Gastroesophageal sphincter (tissue), 4 donors: Measurements from ENCODE around the gene BST1. TPM values are rescaled to one million over a fixed set of nuclear protein-coding genes. Genes with fewer than 3 reads are reported as not detected.

Experiments used
- ATAC-seq: fragments of 150-250 bp; one replicate; pipeline ENCODE4 v1.9.1; 2016; ENCODE audit warnings: mild to moderate bottlenecking, moderate library complexity
- H3K27ac ChIP-seq, 4 donors: fragments of 200-600 bp; sonication (generic) in 3 of 4; 1 replicate in 3 of 4; 2 replicates in 1 of 4; pipeline ENCODE4 v1.5.1; 2016 to 2019
- H3K27me3 ChIP-seq: fragments of 200-600 bp; sonication (generic); one replicate; pipeline ENCODE4 v1.5.1; 2019
- H3K36me3 ChIP-seq, 2 donors: fragments of 200-600 bp; sonication (generic); one replicate each; pipeline ENCODE4 v1.5.1; 2019; ENCODE audit warnings: control low read depth in 1 of 2
- H3K4me1 ChIP-seq, 3 donors: fragments of 200-600 bp; sonication (generic); 1 replicate in 2 of 3; 2 replicates in 1 of 3; pipeline ENCODE4 v1.5.1; 2016 to 2019; ENCODE audit warnings: control low read depth in 2 of 3
- H3K4me3 ChIP-seq, 2 donors: fragments of 200-600 bp; sonication (generic); one replicate each; pipeline ENCODE4 v1.5.1; 2019; ENCODE audit warnings: mild to moderate bottlenecking in 1 of 2, moderate library complexity in 1 of 2
- H3K9me3 ChIP-seq, 3 donors: fragments of 200-600 bp; sonication (generic); one replicate each; pipeline ENCODE4 v1.5.1; 2017 to 2019; ENCODE audit warnings: control low read depth in 2 of 3
- EP300 ChIP-seq: sonication (generic); formaldehyde crosslinking; IDR thresholded peaks from one replicate; pipeline ENCODE4 v1.6.1; 2017; ENCODE audit warnings: antibody characterized with exemption, mild to moderate bottlenecking
- POLR2A ChIP-seq, 2 donors: fragments of 450-650 bp; IDR thresholded peaks; one replicate each; pipeline ENCODE4 v1.6.1; 2017; ENCODE audit warnings: antibody characterized with exemption in 2 of 2, mild to moderate bottlenecking in 2 of 2, moderate library complexity in 1 of 2
- POLR2AphosphoS5 ChIP-seq: sonication (generic); formaldehyde crosslinking; IDR thresholded peaks from one replicate; pipeline ENCODE4 v1.6.1; 2017; ENCODE audit warnings: antibody characterized with exemption
- WGBS, 2 donors: methylation state at CpG; one replicate each; pipeline ENCODE4 v1.1.5; 2018; ENCODE audit warnings: low coverage in 1 of 2; 5-methylcytosine and 5-hydroxymethylcytosine counted together
- total RNA-seq, 4 donors: library from RNA; depleted of rRNA; stranded (reverse); fragments of >200 nt; gene quantifications; one replicate each; pipeline ENCODE4 v1.1.0, GENCODE V29; 2016
- TF ChIP-seq, protein P1 (sequence below), 4 experiments: fragments of 200-600 bp in 2 of 4; fragments of 450-650 bp in 2 of 4; sonication (generic) in 1 of 4; IDR thresholded peaks; one replicate each; pipeline ENCODE4 v1.5.1; 2017 to 2019; ENCODE audit warnings: antibody characterized with exemption in 4 of 4, mild to moderate bottlenecking in 2 of 4, moderate library complexity in 2 of 4

Gene BST1
- total RNA-seq, 4 donors from 2014 or later = 0.62 to 9.3 (median 3.3) TPM

DNA sequence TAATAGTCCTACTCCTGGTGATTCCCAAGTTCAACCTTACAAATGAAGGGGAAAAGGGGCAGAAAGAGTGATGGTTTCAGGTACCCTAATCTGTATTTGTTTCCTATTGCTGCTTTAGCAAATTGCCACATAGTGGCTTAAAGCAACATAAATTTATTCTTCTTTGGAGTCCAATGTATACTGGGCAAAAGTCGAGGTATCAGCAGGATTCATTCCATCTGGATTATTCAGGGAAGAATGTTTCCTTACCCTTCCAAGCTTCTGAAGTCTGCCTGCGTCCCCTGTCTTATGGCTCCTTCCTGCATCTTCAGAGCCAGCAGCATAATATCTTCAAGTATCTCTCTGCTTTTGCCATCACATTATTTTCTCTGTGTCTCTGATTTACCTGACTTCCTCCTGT is 10.3 kb upstream of the BST1 start:
- Histone ChIP-seq H3K4me3 (no peak overlapping the region), H3K36me3 (peaks cover 0 to 17% of the 10 kb centered on the region in 2 donors), H3K27me3 (no peaks in the 10 kb centered on the region), H3K9me3 (no peaks in the 10 kb centered on the region), H3K4me1 (peaks cover 0 to 4% (median 0%) of the 10 kb centered on the region in 3 donors), H3K27ac (no peak overlapping the region)
- 84 to 94% methylated on average over 2 of the region's 2 CpGs for WGBS, 2 donors
- ATAC-seq = no peak
- TF ChIP-seq POLR2AphosphoS5 = no peak
- TF ChIP-seq POLR2A (IDR thresholded peaks at IDR 0.05) = no peak
- no peak for TF ChIP-seq EP300
- TF ChIP-seq, protein P1, sequence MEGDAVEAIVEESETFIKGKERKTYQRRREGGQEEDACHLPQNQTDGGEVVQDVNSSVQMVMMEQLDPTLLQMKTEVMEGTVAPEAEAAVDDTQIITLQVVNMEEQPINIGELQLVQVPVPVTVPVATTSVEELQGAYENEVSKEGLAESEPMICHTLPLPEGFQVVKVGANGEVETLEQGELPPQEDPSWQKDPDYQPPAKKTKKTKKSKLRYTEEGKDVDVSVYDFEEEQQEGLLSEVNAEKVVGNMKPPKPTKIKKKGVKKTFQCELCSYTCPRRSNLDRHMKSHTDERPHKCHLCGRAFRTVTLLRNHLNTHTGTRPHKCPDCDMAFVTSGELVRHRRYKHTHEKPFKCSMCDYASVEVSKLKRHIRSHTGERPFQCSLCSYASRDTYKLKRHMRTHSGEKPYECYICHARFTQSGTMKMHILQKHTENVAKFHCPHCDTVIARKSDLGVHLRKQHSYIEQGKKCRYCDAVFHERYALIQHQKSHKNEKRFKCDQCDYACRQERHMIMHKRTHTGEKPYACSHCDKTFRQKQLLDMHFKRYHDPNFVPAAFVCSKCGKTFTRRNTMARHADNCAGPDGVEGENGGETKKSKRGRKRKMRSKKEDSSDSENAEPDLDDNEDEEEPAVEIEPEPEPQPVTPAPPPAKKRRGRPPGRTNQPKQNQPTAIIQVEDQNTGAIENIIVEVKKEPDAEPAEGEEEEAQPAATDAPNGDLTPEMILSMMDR (IDR thresholded peaks at IDR 0.05) = no peak

DNA sequence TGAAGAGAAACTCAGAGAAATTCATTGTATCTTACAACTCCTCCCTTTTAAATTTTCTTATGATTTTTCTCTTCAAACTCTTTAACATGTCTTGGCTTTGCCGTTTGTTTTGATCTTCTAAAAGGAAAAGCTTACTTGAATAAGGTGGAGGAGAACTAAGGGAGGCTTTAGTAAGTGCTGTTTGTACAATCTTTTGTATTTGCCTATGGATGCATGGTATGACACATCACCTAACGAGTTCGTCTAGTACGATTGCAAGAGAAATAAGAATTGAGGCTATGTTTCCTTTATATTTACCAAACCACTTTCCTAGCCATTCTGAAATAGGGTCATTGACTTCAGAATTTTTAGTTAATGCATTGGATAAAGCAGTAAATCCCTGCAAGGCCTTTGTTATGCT is 8.4 kb upstream of the BST1 start:
- TF ChIP-seq POLR2AphosphoS5 (no peak), EP300 (no peak), POLR2A (IDR thresholded peaks at IDR 0.05) (no peak)
- TF ChIP-seq, protein P1 (IDR thresholded peaks at IDR 0.05) = no peak

GRCh38 chr4:15695240-15695699 is 7.6 kb upstream of the BST1 start:
- H3K36me3 ChIP-seq = no peaks in the 10 kb centered on the region
- no peak overlapping the region for H3K27ac ChIP-seq
- 40% methylated on average over 1 of the region's 10 CpGs; no CpG with 5 or more reads in 1 of the 2 donors for WGBS, 2 donors
- H3K4me1 ChIP-seq = peaks cover 0 to 4% (median 0%) of the 10 kb centered on the region in 3 donors
- TF ChIP-seq POLR2AphosphoS5 = no peak
- TF ChIP-seq, protein P1 (IDR thresholded peaks at IDR 0.05) = no peak
- no peaks in the 10 kb centered on the region for H3K9me3 ChIP-seq
- no peak for ATAC-seq
- H3K4me3 ChIP-seq = no peak overlapping the region
- no peaks in the 10 kb centered on the region for H3K27me3 ChIP-seq

More for the DNA sequence above, 8.4 kb upstream of the BST1 start:
- no peaks in the 10 kb centered on the region for H3K27me3 ChIP-seq
- peaks cover 0 to 4% (median 0%) of the 10 kb centered on the region in 3 donors for H3K4me1 ChIP-seq
- no peak overlapping the region for H3K4me3 ChIP-seq
- no peak for ATAC-seq
- H3K27ac ChIP-seq = no peak overlapping the region
- WGBS, 2 donors = 93 to 95% methylated on average over 4 of the region's 4 CpGs
- peaks cover 0 to 2% of the 10 kb centered on the region in 2 donors for H3K36me3 ChIP-seq
- no peaks in the 10 kb centered on the region for H3K9me3 ChIP-seq

- ATAC-seq = no peak
- whole genome bisulfite sequencing, 2 donors = 72% methylated on average over 3 of the region's 3 CpGs; no CpG with 5 or more reads in 1 of the 2 donors
- H3K9me3 ChIP-seq = no peaks in the 10 kb centered on the region
These were observed 7.1 kb upstream of the BST1 start for GRCh38 chr4:15695729-15696128.

DNA sequence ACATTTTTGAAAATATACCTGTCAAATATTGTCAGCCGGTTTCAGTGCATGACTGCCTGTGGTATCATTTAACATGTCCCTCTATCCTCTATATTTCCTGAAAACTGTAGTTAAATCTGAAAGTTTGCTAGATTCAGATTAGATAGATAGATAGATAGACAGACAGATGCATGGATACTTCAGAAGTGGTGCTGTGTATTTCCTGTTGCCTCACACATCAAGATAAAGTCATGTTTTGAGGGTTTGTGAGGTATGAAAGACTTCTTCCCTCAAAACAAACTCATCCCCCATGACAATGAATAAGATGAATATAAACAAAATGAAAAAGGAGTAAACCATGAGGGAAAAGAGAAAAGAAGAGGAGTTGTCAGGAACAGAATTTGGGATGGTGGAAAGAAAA is 6.0 kb upstream of the BST1 start:
- TF ChIP-seq EP300 = no peak
- no peak for TF ChIP-seq POLR2A (IDR thresholded peaks at IDR 0.05)
- no peak for TF ChIP-seq POLR2AphosphoS5
- TF ChIP-seq, protein P1 (IDR thresholded peaks at IDR 0.05) = no peak
- 100% methylated on average over 1 of the region's 1 CpG for WGBS, 2 donors

More at GRCh38 chr4:15695729-15696128, 7.1 kb upstream of the BST1 start:
- Histone ChIP-seq H3K36me3 (no peaks in the 10 kb centered on the region), H3K4me1 (peaks cover 0 to under 1% (median 0%) of the 10 kb centered on the region in 3 donors), H3K4me3 (no peak overlapping the region), H3K27ac (no peak overlapping the region), H3K27me3 (no peaks in the 10 kb centered on the region)
- no peak for TF ChIP-seq POLR2A (IDR thresholded peaks at IDR 0.05)
- TF ChIP-seq POLR2AphosphoS5 = no peak
- TF ChIP-seq, protein P1 (IDR thresholded peaks at IDR 0.05) = no peak
- TF ChIP-seq EP300 = no peak

More for the DNA sequence above, 6.0 kb upstream of the BST1 start:
- no peaks in the 10 kb centered on the region for H3K4me1 ChIP-seq
- H3K27ac ChIP-seq = no peak overlapping the region
- no peaks in the 10 kb centered on the region for H3K27me3 ChIP-seq
- H3K36me3 ChIP-seq = no peaks in the 10 kb centered on the region
- ATAC-seq = no peak
- H3K4me3 ChIP-seq = no peak overlapping the region
- H3K9me3 ChIP-seq = no peaks in the 10 kb centered on the region
